Hippocampal formation (tissue), 2 donors: ENCODE measurements around the gene CCDC117.

Experiments used
- DNase-seq, 2 donors: peaks; one replicate each; lab custom pipeline; 2025; lab: John Stamatoyannopoulos, UW

CCDC117 gene

DNA sequence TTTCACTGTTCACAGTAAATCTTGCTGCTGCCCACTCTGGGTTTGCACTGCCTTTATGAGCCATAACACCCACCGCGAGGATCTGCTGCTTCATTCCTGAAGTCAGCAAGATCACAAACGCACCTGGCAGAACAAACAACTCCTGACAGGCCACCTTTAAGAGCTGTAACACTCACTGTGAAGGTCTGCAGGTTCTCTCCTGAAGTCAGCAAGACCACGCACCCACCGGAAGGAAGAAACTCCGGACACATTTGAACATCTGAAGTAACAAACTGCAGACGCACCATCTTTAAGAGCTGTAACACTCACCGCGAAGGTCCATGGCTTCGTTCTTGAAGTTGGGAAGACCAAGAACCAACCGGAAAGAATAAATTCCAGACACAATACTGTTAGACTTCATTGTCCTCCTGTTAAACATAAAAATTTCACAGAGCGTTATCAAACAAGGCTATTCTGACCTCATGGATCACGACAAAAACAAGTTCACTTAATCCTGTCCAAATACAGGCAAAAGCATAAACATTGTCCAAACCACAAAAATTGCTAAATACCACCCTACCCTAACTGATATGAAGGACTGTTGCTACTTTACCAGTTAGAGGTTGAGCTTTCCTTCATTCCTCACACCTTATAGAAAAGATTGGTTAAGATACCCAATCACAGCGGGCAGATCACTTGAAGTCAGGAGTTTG, 3.0 kb upstream of the CCDC117 start:
- DNase-seq, result no peak

DNA sequence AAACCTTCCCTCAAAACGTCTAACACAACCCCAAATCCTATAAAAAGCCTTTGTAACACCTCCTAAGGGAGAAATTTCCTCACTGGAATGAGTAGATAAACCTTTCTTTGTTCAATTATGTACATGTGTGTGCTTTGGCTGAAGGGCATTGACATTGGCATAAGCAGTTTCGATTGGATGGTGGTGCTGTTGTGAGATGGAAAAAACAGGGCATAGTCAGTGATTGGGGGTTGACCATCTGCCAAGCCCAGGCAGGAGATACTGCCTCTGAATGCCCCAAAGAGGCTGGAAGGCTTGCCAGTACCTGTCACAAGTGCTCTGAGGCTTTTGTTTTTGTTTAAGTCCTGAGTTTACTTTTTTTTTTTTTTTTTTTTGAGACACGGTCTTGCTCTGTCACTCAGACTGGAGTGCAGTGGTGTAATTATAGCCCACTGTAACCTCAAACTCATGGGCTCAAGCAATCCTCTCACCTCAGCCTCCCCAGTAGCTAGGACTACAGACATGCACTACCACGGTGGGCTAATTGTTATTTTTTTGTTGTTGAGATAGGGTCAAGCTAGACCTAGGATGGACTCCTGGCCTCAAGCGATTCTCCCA, 1.2 kb upstream of the CCDC117 start:
- DNase-seq, result no peak

DNA sequence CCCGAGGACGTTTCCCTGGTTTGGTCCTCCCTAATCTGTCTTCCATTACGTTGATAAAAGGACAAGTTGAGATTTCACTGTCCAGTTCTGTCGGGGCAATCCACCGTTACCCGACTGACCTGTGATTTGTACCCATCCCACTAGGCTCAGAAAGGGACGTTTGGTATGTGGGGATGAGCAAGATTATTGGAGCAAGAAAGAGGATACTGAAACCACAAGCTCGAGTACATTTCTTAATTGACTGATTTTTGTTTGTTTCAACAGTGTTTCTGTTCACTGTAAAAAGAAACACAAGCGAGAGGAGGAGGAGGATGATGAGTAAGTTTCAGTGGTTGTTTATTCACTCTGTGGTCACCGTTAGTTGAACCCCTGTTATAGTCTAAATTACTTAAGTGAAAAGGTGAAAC, 969 bp downstream of the CCDC117 start:
- no peak for DNase-seq

DNA sequence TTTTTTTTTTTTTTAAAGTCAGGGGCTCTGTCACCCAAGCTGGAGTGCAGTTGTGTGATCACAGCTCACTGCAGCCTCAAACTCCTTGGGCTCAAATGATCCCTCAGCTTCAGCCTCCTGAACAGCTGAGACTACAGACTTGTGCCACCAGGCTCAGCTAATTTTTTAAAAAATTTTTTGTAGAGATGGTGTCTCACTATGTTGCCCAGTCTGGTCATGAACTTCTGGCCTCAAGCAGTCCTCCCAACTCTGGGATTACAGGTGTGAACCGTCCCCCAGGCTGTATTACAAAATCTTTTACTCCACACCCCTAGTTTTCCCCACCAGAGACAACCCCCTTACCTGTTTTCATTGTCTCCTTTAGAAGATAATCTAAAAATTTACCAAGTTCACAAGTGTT, 1.9 kb downstream of the CCDC117 start:
- no peak for DNase-seq

DNA sequence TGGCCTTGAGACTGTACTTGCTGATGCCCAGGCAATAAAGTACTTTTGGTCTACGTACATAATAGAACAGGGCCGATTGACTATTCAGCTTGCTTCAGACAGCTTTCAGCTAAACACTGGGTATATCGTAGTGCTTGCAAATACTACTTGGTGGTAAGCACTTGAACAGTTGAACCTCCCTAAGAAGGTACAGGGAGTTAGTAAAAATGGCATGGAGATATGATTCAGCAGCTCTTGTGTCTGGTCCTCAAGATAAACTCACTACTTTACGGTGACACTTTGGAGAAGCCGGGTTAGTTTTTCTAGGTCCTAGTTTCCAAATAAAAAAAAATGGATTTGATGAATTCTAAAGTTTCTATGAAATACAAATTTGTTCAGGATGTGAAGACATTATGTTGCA, 7.3 kb downstream of the CCDC117 start:
- no peak for DNase-seq

DNA sequence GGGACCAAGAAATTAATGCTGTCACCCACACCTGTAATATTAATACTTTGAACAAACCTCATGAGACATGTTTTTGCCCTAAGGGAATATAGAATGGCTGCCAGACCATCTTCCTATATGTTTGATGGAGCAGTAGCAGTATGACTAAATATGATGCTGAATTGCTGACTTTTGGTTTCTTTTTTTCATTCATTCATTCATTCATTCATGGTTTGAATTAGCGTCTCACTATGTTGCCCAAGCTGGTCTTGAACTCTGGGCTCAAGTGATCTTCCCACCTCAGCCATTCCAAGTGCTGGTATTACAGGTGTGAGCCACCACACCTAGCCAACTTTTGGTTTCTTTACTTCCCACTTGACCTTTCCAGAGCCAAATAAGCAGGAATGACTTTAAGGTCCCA, 7.8 kb downstream of the CCDC117 start:
- DNase-seq, result no peak

DNA sequence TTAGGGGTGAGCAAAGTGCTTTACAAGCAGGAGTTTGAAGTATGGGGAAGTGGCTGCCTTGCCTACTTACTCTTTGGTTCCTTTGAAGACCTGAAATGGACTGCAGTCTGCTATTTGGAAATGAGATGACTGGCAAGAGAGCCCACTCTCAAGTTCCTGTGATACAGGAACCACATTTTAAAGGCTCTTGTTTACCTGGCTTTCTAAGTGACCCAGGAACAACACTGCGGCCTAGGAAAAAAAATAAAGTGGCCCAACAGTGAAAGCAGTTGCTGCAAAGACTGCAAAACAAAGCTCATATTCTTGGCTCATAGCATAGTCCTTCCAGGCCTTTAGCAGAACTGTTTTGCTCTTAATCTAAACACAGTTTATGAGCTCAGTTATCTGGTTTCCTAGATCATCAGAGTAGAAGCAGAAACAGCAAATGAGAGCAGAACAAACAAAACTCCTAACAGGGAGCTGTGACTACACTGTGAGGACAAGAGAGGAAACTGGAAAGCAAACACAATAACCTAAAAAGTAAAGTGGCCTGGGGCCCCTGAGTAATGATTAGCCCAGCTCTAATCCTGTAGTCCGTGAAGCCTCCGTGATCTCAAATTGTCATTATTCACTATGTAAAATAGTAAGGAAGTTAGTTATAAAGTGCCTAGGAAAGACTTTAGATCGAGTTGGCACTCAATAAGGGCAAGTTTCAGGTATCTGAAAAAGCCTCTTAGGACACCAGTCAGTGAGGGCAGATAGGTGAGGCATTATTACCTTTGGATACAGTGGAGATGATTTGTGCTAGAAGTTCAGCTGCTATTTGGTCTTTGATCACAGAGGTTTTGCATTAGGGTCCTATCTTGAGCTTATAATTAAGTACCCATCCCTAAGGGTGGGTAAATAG, 11.5 kb downstream of the CCDC117 start:
- no peak for DNase-seq

DNA sequence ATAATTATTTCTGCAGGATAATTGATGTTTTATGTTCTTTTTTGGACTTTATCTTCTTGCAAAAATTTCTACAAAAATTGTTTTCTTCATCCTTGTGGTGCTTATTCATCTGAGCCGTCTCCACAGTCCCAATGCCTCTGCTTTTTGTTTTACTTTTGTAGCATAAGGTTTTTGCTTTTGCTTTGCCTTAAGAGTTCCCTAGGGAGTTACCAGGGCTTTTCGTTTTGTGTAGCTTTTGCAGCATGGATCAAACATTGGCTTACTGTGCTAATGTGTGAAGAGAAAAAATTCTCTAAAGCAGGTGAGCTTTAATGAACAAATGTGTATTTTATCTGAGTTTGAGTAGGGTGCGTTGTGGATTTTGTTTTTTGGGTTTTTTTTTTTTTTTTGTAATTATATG, 16.1 kb downstream of the CCDC117 start:
- DNase-seq, result no peak

DNA sequence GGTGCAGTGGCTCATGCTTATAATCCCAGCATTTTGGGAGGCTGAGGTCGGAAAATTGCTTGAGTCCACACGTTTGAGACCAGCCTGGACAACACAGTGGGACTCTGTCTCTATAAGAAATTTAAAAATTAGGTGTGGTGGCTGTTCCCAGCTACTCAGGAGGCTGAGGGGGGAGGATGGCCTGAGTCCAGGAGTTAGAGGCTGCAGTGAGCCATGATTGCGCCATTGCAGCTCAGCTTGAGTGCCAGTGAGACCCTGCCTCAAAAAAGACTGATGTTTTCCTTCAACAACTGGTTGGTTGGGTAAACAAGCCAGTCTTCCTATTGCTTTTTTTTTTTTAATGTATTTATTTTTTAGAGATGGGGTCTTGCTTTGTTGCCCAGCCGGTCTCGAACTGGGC, 18.6 kb downstream of the CCDC117 start:
- no peak for DNase-seq

DNA sequence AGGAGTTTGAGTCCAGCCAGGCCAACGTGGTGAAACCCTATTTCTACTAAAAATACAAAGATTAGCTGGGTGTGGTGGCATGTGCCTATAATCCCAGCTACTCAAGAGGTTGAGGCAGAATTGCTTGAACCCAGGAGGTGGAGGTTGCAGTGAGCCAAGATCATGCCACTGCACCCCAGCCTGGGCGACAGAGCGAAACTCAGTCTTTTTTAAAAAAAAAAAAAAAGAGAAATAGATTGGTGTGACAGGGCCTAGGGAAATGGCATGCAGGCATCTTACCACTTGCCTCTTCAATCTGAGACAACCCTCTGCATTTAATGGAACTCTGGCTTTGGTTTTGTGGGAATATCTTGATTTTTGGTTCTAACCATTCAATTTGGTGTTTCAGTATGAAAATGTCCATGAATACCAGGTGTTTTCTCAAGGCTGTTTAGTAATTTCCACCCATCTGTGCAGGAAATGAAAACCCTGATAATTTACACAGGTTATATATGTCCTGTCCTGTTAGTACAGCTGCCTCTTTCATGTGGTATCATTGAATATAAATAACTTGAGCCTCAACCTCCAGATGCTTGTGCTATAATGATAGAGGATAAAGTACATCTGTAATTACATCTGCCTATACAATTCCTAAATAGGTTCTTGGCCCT, 19.5 kb downstream of the CCDC117 start:
- no peak for DNase-seq

DNA sequence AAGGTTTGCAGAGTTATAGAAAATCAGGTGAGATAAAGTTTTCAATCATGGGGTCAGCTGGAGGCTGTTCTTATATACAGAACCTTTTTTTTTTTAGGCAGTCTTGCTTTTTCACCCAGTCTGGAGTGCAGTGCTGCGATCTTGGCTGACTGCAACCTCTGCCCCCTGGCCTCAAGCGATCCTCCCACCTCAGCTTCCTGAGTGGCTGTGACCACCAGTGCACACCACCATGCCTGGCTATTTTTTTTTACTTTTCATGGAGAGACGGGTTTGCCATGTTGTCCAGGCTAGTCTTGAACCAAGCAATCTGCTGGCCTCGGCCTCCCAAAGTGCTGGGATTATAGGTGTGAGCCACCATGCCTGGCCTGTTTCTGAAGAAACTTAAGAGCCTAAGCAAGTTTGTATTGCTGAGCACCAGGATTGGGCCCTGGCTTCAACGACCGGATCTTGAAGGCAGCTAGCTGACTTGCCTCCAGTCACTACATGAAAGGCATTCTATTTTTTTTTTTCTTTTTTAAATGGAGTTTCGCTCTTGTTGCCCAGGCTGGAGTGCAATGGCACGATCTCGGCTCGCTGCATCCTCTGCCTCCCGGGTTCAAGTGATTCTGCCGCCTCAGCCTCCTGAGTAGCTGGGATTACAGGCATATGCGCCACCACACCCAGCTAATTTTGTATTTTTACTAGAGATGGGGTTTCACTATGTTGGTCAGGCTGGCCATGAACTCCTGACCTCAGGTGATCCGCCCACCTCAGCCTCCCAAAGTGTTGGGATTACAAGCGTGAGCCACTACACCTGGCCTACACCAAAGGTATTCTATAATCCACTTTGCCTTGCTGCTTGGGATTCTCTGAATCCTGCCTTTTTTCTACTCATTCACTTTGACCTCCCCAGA, 20.2 kb downstream of the CCDC117 start:
- DNase-seq, result no peak

DNA sequence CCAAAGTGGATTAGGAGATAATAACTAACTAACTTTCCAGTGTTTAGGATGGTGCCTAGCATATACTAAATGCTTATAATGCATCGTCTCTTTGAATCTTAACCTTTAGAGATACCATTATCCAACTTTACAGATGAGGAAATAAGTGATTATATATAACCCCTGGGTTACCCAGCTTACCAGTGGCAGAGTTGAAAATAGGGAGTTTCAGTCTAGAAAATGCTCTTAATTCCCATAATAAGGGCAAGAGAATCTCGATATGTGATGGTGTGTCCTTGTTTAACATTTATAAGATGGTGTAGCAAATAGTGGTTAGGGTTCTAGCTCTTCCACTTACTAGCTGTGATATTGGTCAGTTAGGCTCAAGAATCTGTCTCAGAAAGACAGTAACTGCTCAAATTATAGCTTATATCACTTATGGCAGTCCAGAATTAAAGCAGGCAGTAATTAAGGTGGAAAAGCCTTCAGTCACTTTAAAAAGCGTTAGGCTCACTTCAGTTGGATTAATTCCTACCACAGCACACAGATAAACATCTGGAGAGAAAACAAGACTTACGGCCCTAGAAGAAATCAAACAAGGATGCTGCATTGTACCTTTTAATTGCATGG, 21.6 kb downstream of the CCDC117 start:
- DNase-seq, result no peak

DNA sequence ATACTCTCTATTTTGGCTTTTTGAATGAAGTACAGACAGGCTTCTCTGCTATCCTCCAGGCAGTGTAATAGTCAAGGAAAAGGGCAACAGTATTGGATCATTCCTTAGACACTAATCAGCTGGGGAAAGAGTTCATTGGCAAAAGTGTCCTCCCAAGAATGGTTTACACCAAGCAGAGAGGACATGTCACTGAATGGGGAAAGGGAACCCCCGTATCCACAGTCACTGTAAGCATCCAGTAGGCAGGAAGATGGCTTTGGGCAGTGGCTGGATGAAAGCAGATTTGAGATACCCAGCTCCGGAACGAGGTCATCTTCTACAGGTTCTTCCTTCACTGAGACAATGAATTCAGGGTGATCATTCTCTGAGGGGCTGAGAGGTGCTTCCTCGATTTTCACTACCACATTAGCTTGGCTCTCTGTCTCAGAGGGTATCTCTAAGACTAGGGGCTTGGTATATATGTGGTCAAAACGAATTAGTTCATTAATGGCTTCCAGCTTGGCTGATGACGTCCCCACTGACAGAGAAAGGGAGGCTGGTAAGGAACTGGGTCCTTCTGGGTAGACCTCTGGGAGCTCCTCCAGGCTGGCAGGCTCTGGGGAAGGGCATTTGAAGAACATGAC, 22.7 kb downstream of the CCDC117 start:
- no peak for DNase-seq

DNA sequence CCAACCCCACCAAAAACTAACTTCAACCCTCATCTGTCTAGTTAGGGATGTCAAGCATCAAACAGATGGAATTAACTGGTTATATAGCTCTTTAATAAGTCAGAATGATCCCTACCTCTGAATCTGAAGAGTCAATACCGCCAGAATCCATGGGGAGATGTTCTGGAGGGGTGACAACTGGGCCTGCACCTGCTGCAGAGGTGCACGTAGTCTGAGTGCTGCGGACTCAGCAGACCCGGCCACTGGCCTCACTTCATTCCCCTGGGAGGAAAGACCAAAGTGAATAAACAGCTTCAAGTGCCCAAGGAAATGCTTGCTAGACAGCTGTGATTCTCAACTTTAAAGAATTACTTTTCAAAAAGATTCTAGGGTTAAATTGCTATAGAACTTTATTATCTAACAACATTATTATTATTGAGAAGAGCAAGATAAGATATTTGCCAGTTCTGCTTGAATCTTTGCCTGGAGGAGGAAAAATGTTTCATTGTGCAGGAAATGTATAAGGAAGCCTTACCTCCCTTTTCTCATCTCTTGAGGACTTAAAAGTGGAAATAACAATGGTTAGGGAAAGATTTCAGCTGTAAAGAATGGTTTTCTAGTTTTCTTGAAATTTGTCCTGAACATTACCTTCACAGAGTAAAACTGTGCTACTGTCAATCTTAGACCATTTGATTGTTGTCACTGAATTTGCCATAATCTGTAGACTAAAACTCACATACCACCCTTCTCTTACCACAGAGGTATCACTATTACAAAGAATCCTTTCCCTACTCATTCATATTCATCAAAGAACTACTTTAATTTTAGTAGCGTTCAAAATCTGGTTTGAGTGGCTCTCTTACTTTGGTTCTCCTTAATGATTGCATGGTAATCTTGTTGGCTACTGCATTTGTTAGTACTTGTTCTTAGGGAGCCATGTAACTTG, 23.7 kb downstream of the CCDC117 start:
- no peak for DNase-seq

DNA sequence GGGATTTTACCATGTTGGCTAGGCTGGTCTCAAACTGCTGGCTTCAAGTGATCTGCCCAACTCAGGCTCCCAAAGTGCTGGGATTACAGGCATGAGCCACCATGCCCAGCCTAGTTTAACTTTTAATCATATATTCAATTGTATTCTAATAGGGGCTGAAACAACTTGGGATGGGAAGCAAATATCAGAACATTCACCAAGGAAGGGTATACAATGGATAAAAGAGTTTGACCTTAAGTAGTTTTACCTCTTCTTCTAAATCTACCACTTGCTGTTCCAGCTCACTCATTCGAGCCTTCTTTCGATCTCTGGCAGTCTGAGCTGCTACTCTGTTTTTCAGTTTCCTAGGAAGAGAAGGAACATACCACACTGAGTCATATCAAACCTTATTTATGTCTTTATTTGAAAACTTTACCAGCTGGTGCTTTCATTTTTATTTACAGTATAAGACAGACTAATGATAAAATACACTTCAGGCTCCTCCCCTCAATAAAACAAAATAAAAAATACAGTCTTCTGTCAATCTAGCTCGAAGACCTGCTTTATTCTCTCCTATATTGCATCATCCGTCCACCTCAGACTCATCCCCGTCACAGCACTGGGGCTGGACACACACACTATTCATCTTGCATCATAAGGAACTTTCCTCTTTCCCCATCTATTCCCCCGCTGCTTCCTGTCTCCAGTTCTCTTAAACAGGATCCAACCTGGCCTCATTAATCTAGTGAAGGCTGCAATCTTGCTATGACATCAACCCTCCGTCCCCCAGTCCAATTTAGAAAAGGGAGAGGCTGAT, 26.5 kb downstream of the CCDC117 start:
- DNase-seq, result no peak

DNA sequence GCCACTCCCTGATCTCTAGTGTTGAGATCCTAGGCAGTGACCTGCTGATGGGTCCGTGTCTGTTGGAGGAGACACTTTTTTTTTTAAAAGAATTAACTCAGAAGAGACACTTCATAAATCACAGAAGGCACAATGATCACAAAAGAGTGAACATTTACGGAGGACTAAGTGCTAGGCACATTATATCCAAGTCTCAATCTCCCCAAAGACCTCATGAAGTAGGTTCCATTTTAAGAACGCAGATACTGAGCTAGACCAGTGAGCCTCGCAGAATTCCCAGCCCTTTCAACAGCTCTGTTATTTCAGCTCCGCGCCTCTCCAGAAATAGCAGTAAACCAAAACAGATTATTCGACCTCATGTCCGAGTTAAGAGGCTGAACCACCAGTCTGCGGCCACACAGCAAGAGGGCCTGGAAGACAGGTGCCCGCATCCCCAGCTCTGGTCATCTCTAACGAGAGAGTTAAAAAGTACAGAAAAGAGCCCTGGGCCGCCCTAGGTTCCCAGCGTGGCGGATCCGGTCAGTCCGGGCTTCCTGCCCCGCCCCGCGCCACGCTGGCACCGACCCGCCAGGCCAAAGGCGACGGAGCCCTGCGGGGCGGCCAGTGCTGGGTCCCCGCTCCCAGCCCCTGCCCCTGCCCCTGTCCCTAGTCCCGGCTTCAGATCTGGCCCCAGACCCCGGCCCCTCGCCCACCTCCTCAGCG, 27.3 kb downstream of the CCDC117 start:
- DNase-seq, result peak in 1 of 2 donors; percentile 55

DNA sequence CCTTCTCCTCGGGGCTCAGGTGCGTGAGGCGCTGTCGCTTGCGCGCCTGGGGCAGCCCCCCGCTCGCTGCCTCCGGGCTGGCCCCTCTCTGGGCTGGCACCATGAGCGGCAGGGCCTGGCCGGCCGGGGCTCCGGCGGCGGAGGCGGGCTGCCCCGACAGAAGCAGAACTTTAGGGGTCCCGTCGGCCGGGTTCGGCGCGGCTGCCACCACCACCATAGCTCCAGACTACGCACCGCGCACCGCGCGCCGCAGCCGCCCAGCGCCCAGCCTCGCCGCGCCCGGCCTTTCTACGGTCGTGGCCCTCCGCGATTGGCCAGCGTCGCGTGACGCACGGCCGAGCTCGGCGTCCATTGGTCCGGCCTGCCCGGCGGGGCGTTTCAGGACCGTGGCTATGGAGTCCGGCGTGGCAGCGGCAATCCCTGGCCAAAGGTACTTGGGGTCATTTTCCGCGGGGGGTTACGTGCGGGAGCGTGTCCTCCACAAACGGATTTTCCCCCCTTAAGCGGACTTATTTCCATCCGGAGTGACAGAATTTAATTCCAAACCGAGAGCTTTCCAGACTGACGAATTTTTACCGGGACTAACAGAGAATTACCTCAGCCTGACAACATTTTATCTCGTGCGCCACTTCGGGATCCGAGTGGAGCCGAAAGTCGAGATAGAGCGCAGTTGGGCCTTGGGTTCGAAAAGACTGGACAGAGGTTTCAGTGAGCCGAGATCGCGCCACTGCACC, 28.0 kb downstream of the CCDC117 start, which contains the start of gene XBP1:
Gene XBP1 (minus strand): TSS at position 262 of the 734 bp plus-strand sequence.
- peak; percentile 90 to 92 for DNase-seq
